ENCODE measurements around the gene LZTR1.
"Not testable (repeated sequence)": the region's sequence is repeated elsewhere in the genome, so short reads cannot be mapped to it uniquely, and the experiment has no call there.

The LZTR1 gene

GRCh38 chr22:20940186-20940651 is 41.9 kb upstream of the LZTR1 start:
- Histone ChIP-seq H2AFZ (ENCODE audit: low read length) (no peak overlapping the region), H3K27ac (replicated peaks; ENCODE audit: low read length) (no peak overlapping the region)

GRCh38 chr22:20940904-20941385 is 41.2 kb upstream of the LZTR1 start:
- H2AK5ac ChIP-seq (ENCODE audit: low read depth, low read length): no peak overlapping the region
- no peaks in the 10 kb centered on the region for H3K27me3 ChIP-seq (ENCODE audit: control insufficient read depth in 3 of 3, insufficient read depth in 3 of 3, low read depth in 1 of 3, low read length in 3 of 3)
- H3K4me2 ChIP-seq (ENCODE audit: insufficient read depth, low read length, poor library complexity, severe bottlenecking): no peak overlapping the region
- H3K18ac ChIP-seq (ENCODE audit: low read length): no peak overlapping the region
- no peak overlapping the region for H3K14ac ChIP-seq (ENCODE audit: low read length)
- peaks cover 0 to 2% of the 10 kb centered on the region in 2 donors for H3K4me1 ChIP-seq (ENCODE audit: control insufficient read depth in 2 of 2, insufficient read depth in 1 of 2, low read depth in 1 of 2, low read length in 2 of 2)
- peaks cover 0 to 3% of the 10 kb centered on the region in 2 donors for H3K9me3 ChIP-seq (replicated peaks in 1 of 2; ENCODE audit: control insufficient read depth in 2 of 2, insufficient read depth in 1 of 2, low read depth in 1 of 2, low read length in 2 of 2)
- no peak overlapping the region for H4K91ac ChIP-seq (ENCODE audit: low read depth, low read length, poor library complexity)
- H2BK15ac ChIP-seq (ENCODE audit: low read length): no peak overlapping the region
- no peak overlapping the region for H3K27ac ChIP-seq (replicated peaks; ENCODE audit: low read length)
- peaks cover 7% of the 10 kb centered on the region for H3K79me1 ChIP-seq (ENCODE audit: low read depth, low read length)
- H2AFZ ChIP-seq (ENCODE audit: low read length): no peak overlapping the region
- no peak overlapping the region for H3K23ac ChIP-seq (ENCODE audit: low read depth, low read length, poor library complexity)
- H2BK120ac ChIP-seq (ENCODE audit: low read depth, low read length): no peak overlapping the region
- H2BK5ac ChIP-seq (ENCODE audit: low read length): no peak overlapping the region
- DNase-seq (ENCODE audit: low spot score): no peak
- no peak overlapping the region for H3K4me3 ChIP-seq (ENCODE audit: low read length in 2 of 2)
- H3K9ac ChIP-seq (ENCODE audit: low read depth, low read length, poor library complexity): no peak overlapping the region
- H2BK12ac ChIP-seq (ENCODE audit: low read length): no peak overlapping the region
- no CpG with 5 or more reads among the region's 4 CpGs for WGBS, 2 donors (ENCODE audit: extremely low coverage in 2 of 2, insufficient read length in 2 of 2, insufficient replicate concordance in 1 of 2)
- H4K8ac ChIP-seq (ENCODE audit: low read depth, low read length): no peak overlapping the region
- no peak overlapping the region for H3K4ac ChIP-seq (ENCODE audit: low read length)
- H3K36me3 ChIP-seq (replicated peaks in 1 of 2; ENCODE audit: control insufficient read depth in 2 of 2, insufficient read depth in 2 of 2, low read length in 2 of 2): peaks cover 21 to 84% of the 10 kb centered on the region in 2 donors

More at GRCh38 chr22:20940186-20940651, 41.9 kb upstream of the LZTR1 start:
- no peak overlapping the region for H2BK12ac ChIP-seq (ENCODE audit: low read length)
- H2BK15ac ChIP-seq (ENCODE audit: low read length): no peak overlapping the region
- H3K14ac ChIP-seq (ENCODE audit: low read length): no peak overlapping the region
- no peak overlapping the region for H3K4me2 ChIP-seq (ENCODE audit: insufficient read depth, low read length, poor library complexity, severe bottlenecking)
- no peak overlapping the region for H2BK120ac ChIP-seq (ENCODE audit: low read depth, low read length)
- H3K9ac ChIP-seq (ENCODE audit: low read depth, low read length, poor library complexity): no peak overlapping the region
- peaks cover 0 to 2% of the 10 kb centered on the region in 2 donors for H3K4me1 ChIP-seq (ENCODE audit: control insufficient read depth in 2 of 2, insufficient read depth in 1 of 2, low read depth in 1 of 2, low read length in 2 of 2)
- no peaks in the 10 kb centered on the region for H3K27me3 ChIP-seq (ENCODE audit: control insufficient read depth in 3 of 3, insufficient read depth in 3 of 3, low read depth in 1 of 3, low read length in 3 of 3)
- DNase-seq (ENCODE audit: low spot score): no peak
- H3K18ac ChIP-seq (ENCODE audit: low read length): no peak overlapping the region
- H3K23ac ChIP-seq (ENCODE audit: low read depth, low read length, poor library complexity): no peak overlapping the region
- H3K79me1 ChIP-seq (ENCODE audit: low read depth, low read length): peaks cover 6% of the 10 kb centered on the region
- WGBS, 2 donors (ENCODE audit: extremely low coverage in 2 of 2, insufficient read length in 2 of 2, insufficient replicate concordance in 1 of 2): no CpG with 5 or more reads among the region's 3 CpGs
- H4K8ac ChIP-seq (ENCODE audit: low read depth, low read length): no peak overlapping the region
- no peak overlapping the region for H2AK5ac ChIP-seq (ENCODE audit: low read depth, low read length)
- peaks cover 21 to 84% of the 10 kb centered on the region in 2 donors for H3K36me3 ChIP-seq (replicated peaks in 1 of 2; ENCODE audit: control insufficient read depth in 2 of 2, insufficient read depth in 2 of 2, low read length in 2 of 2)
- H4K91ac ChIP-seq (ENCODE audit: low read depth, low read length, poor library complexity): no peak overlapping the region
- H3K9me3 ChIP-seq (replicated peaks in 1 of 2; ENCODE audit: control insufficient read depth in 2 of 2, insufficient read depth in 1 of 2, low read depth in 1 of 2, low read length in 2 of 2): peaks cover 0 to 3% of the 10 kb centered on the region in 2 donors
- H3K4ac ChIP-seq (ENCODE audit: low read length): no peak overlapping the region
- H3K4me3 ChIP-seq (ENCODE audit: low read length in 2 of 2): no peak overlapping the region
- H2BK5ac ChIP-seq (ENCODE audit: low read length): no peak overlapping the region

- H3K79me1 ChIP-seq (ENCODE audit: low read depth, low read length); H3K14ac ChIP-seq (ENCODE audit: low read length); H3K18ac ChIP-seq (ENCODE audit: low read length); H2AK5ac ChIP-seq (ENCODE audit: low read depth, low read length); H3K27ac ChIP-seq (replicated peaks; ENCODE audit: low read length); H3K4ac ChIP-seq (ENCODE audit: low read length); H4K91ac ChIP-seq (ENCODE audit: low read depth, low read length, poor library complexity); H3K9me3 ChIP-seq (replicated peaks in 1 of 2; ENCODE audit: control insufficient read depth in 2 of 2, insufficient read depth in 1 of 2, low read depth in 1 of 2, low read length in 2 of 2); H2BK15ac ChIP-seq (ENCODE audit: low read length); H3K27me3 ChIP-seq (ENCODE audit: control insufficient read depth in 3 of 3, insufficient read depth in 3 of 3, low read depth in 1 of 3, low read length in 3 of 3); H3K4me2 ChIP-seq (ENCODE audit: insufficient read depth, low read length, poor library complexity, severe bottlenecking); H3K4me1 ChIP-seq (ENCODE audit: control insufficient read depth in 2 of 2, insufficient read depth in 1 of 2, low read depth in 1 of 2, low read length in 2 of 2); H3K9ac ChIP-seq (ENCODE audit: low read depth, low read length, poor library complexity); H3K23ac ChIP-seq (ENCODE audit: low read depth, low read length, poor library complexity); H2BK120ac ChIP-seq (ENCODE audit: low read depth, low read length); H4K8ac ChIP-seq (ENCODE audit: low read depth, low read length); H2BK12ac ChIP-seq (ENCODE audit: low read length); DNase-seq (ENCODE audit: low spot score); H2BK5ac ChIP-seq (ENCODE audit: low read length); H2AFZ ChIP-seq (ENCODE audit: low read length); H3K4me3 ChIP-seq (ENCODE audit: low read length in 2 of 2): not testable (repeated sequence)
- H3K36me3 ChIP-seq (replicated peaks in 1 of 2; ENCODE audit: control insufficient read depth in 2 of 2, insufficient read depth in 2 of 2, low read length in 2 of 2): peaks cover 12 to 86% of the 10 kb centered on the region in 2 donors
- no CpG with 5 or more reads among the region's 7 CpGs for WGBS, 2 donors (ENCODE audit: extremely low coverage in 2 of 2, insufficient read length in 2 of 2, insufficient replicate concordance in 1 of 2)
Measured at GRCh38 chr22:20942203-20942902, 39.7 kb upstream of the LZTR1 start.

GRCh38 chr22:20943104-20943933 is 38.8 kb upstream of the LZTR1 start:
- Histone ChIP-seq H3K9me3 (replicated peaks in 1 of 2; ENCODE audit: control insufficient read depth in 2 of 2, insufficient read depth in 1 of 2, low read depth in 1 of 2, low read length in 2 of 2) (peaks cover 0 to 3% of the 10 kb centered on the region in 2 donors), H3K27ac (replicated peaks; ENCODE audit: low read length) (no peak overlapping the region), H3K4me1 (ENCODE audit: control insufficient read depth in 2 of 2, insufficient read depth in 1 of 2, low read depth in 1 of 2, low read length in 2 of 2) (no peaks in the 10 kb centered on the region), H2BK12ac (ENCODE audit: low read length) (no peak overlapping the region), H2BK120ac (ENCODE audit: low read depth, low read length) (no peak overlapping the region), H4K8ac (ENCODE audit: low read depth, low read length) (no peak overlapping the region), H4K91ac (ENCODE audit: low read depth, low read length, poor library complexity) (no peak overlapping the region), H3K14ac (ENCODE audit: low read length) (no peak overlapping the region), H3K36me3 (replicated peaks in 1 of 2; ENCODE audit: control insufficient read depth in 2 of 2, insufficient read depth in 2 of 2, low read length in 2 of 2) (peaks cover 8 to 84% of the 10 kb centered on the region in 2 donors), H3K18ac (ENCODE audit: low read length) (no peak overlapping the region), H3K27me3 (ENCODE audit: control insufficient read depth in 3 of 3, insufficient read depth in 3 of 3, low read depth in 1 of 3, low read length in 3 of 3) (no peaks in the 10 kb centered on the region), H2AFZ (ENCODE audit: low read length) (no peak overlapping the region), H3K9ac (ENCODE audit: low read depth, low read length, poor library complexity) (no peak overlapping the region), H2BK15ac (ENCODE audit: low read length) (no peak overlapping the region), H3K4me3 (ENCODE audit: low read length in 2 of 2) (no peak overlapping the region), H2BK5ac (ENCODE audit: low read length) (no peak overlapping the region), H2AK5ac (ENCODE audit: low read depth, low read length) (no peak overlapping the region), H3K4me2 (ENCODE audit: insufficient read depth, low read length, poor library complexity, severe bottlenecking) (no peak overlapping the region), H3K23ac (ENCODE audit: low read depth, low read length, poor library complexity) (no peak overlapping the region), H3K4ac (ENCODE audit: low read length) (no peak overlapping the region), H3K79me1 (ENCODE audit: low read depth, low read length) (peaks cover 7% of the 10 kb centered on the region)
- DNase-seq (ENCODE audit: low spot score): no peak
- WGBS, 2 donors (ENCODE audit: extremely low coverage in 2 of 2, insufficient read length in 2 of 2, insufficient replicate concordance in 1 of 2): no CpG with 5 or more reads among the region's 8 CpGs
